ENCODE data around the gene RALB. TPM values are rescaled to one million over a fixed set of nuclear protein-coding genes. Genes with fewer than 3 reads are reported as not detected.

The RALB gene
- total RNA-seq, 4 donors from 2014 or later: 41.5 to 59.1 (median 54.4) TPM

- Histone ChIP-seq H3K36me3 (no peaks in the 10 kb centered on the region), H3K27ac (replicated peaks in 1 of 4) (no peak overlapping the region), H3K9me3 (no peaks in the 10 kb centered on the region), H3K4me1 (peaks cover 0 to 7% (median 2%) of the 10 kb centered on the region in 4 donors), H3K4me3 (no peak overlapping the region), H3K27me3 (no peaks in the 10 kb centered on the region)
- no peak for TF ChIP-seq POLR2A (IDR thresholded peaks at IDR 0.05; ENCODE audit: low read depth)
- TF ChIP-seq, protein P1, sequence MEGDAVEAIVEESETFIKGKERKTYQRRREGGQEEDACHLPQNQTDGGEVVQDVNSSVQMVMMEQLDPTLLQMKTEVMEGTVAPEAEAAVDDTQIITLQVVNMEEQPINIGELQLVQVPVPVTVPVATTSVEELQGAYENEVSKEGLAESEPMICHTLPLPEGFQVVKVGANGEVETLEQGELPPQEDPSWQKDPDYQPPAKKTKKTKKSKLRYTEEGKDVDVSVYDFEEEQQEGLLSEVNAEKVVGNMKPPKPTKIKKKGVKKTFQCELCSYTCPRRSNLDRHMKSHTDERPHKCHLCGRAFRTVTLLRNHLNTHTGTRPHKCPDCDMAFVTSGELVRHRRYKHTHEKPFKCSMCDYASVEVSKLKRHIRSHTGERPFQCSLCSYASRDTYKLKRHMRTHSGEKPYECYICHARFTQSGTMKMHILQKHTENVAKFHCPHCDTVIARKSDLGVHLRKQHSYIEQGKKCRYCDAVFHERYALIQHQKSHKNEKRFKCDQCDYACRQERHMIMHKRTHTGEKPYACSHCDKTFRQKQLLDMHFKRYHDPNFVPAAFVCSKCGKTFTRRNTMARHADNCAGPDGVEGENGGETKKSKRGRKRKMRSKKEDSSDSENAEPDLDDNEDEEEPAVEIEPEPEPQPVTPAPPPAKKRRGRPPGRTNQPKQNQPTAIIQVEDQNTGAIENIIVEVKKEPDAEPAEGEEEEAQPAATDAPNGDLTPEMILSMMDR (IDR thresholded peaks at IDR 0.05): no peak
- TF ChIP-seq POLR2AphosphoS5 (IDR thresholded peaks at IDR 0.05): no peak
- no peak for TF ChIP-seq EP300 (IDR thresholded peaks at IDR 0.05)
- intact Hi-C loops (cut with DNase I): no loop called here
- DNase-seq (ENCODE audit: extremely low spot score): no peak
- WGBS: 73% methylated on average over 12 of the region's 15 CpGs
These were observed 6.9 kb upstream of the RALB start for GRCh38 chr2:120245520-120246332.

DNA sequence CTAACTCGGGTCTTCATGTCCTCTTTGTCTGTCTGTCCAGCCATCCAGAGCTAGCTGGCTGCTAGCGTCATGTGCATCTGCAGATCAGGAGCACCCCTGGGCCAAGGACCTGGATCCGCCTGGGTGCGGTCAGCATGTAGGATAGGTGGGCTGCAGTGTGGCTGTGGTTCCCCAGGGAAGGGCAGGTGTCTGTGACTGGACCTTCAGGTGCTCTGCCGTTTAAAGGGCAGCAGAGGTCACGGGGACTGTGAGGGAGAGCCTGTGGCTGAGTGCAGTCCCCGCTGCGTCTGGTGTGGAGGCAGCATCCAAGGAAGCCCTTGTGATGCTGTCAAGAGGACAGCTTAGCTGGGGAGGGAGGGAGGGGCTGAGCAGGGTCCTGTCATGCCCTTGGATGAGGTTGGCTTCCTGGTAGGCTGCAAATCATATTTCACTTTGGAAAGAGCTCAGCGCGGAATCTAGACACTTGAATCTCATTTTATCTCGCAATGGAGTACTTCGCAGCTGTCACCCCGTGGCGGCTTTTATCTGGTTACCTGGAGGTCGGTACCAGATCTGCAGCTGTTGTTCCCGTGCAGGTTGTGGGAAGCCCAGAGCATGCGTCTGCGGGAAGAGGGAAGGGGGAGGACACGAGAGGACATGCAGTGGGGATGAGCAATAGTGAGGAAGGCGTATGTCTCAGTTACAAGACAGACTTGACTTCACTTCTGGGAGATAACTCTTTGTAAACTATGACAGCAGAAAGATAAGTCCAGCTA, 5.9 kb upstream of the RALB start:
- no peaks in the 10 kb centered on the region for H3K9me3 ChIP-seq
- H3K4me1 ChIP-seq: peaks cover 0 to 11% (median 2%) of the 10 kb centered on the region in 4 donors
- intact Hi-C loops (cut with DNase I): no loop called here
- H3K27me3 ChIP-seq: no peaks in the 10 kb centered on the region
- TF ChIP-seq, protein P1 (IDR thresholded peaks at IDR 0.05): no peak
- no peak for TF ChIP-seq POLR2A (IDR thresholded peaks at IDR 0.05; ENCODE audit: low read depth)
- no peak for TF ChIP-seq EP300 (IDR thresholded peaks at IDR 0.05)
- TF ChIP-seq POLR2AphosphoS5 (IDR thresholded peaks at IDR 0.05): no peak
- no peak overlapping the region for H3K4me3 ChIP-seq
- no peak for DNase-seq (ENCODE audit: extremely low spot score)
- no peaks in the 10 kb centered on the region for H3K36me3 ChIP-seq
- H3K27ac ChIP-seq (replicated peaks in 1 of 4): no peak overlapping the region
- WGBS: 90% methylated on average over 18 of the region's 20 CpGs

DNA sequence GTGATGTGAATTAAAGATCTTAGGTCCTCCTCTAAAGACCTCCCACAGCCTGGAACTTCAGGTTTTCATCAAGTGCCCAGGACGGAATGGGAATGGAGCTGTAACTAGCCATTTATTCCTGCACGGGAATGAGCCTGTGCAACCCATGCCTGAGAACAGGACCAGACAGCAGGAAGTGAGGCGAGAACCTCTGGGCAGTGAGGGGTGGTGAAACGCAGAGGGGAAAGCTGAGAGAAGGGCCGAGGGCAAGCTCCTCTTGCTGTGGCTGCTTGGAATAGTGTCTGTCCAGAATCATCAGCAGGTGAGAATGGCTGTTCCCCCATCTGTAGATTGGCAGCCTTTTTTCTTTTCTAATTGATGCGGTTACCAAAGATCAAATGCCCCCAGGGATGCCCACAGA, 4.8 kb upstream of the RALB start:
- WGBS: 71% methylated on average over 6 of the region's 6 CpGs
- Histone ChIP-seq H3K27me3 (no peaks in the 10 kb centered on the region), H3K4me1 (peaks cover 0 to 16% (median 7%) of the 10 kb centered on the region in 4 donors), H3K4me3 (no peak overlapping the region), H3K36me3 (no peaks in the 10 kb centered on the region), H3K27ac (replicated peaks in 1 of 4) (no peak overlapping the region), H3K9me3 (no peaks in the 10 kb centered on the region)
- intact Hi-C loops (cut with DNase I): no loop called here
- TF ChIP-seq POLR2A (IDR thresholded peaks at IDR 0.05; ENCODE audit: low read depth) (no peak), EP300 (IDR thresholded peaks at IDR 0.05) (no peak), POLR2AphosphoS5 (IDR thresholded peaks at IDR 0.05) (no peak)
- TF ChIP-seq, protein P1 (IDR thresholded peaks at IDR 0.05): no peak
- DNase-seq (ENCODE audit: extremely low spot score): no peak

DNA sequence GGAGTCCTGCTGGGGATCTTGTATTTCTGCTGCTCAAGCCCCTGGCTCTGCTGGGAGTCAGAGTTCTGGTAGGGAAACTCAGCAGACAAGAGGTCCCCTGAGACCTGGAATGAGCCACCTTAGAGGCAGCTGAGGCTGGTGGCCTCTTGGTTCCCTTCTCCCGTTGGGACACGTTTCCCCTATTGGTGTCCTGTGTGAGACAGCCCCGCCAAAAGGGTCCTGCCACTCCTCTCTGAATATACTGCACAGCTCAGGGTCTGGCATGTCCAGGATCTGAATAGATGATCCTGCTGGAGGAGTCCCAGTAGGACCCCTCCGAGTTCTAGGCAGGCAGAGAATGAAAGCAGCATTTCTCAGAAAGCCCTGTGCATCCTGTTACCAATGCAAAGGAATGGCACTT, 2.0 kb upstream of the RALB start:
- no peak for DNase-seq (ENCODE audit: extremely low spot score)

More for the DNA sequence above, 2.0 kb upstream of the RALB start:
- 88% methylated on average over 4 of the region's 4 CpGs for WGBS
- H3K36me3 ChIP-seq: no peaks in the 10 kb centered on the region
- TF ChIP-seq POLR2AphosphoS5 (IDR thresholded peaks at IDR 0.05): no peak
- no peak for TF ChIP-seq EP300 (IDR thresholded peaks at IDR 0.05)
- TF ChIP-seq POLR2A (IDR thresholded peaks at IDR 0.05; ENCODE audit: low read depth): no peak
- TF ChIP-seq, protein P1 (IDR thresholded peaks at IDR 0.05): no peak
- peaks cover 15 to 32% (median 27%) of the 10 kb centered on the region in 4 donors for H3K4me1 ChIP-seq
- H3K9me3 ChIP-seq: no peaks in the 10 kb centered on the region
- intact Hi-C loops (cut with DNase I): loop anchor here (10.0 kb wide), 1 partner anchor 64 kb away; no protein-coding TSS in a partner anchor
- no peak overlapping the region for H3K27ac ChIP-seq (replicated peaks in 1 of 4)
- H3K27me3 ChIP-seq: no peaks in the 10 kb centered on the region
- H3K4me3 ChIP-seq: no peak overlapping the region

Data from esophagus muscularis mucosa (tissue), 4 donors.